Smooth muscle cell of the brain vasculature (primary cell): Measurements from ENCODE around the gene KLHDC4.
"Not testable (repeated sequence)": the region's sequence is repeated elsewhere in the genome, so short reads cannot be mapped to it uniquely, and the experiment has no call there.

ENCODE experiments used
- DNase-seq: peaks from one replicate; pipeline ENCODE4 v3.0.0-alpha.2; 2012; ENCODE audit warnings: low read depth, low spot score

The KLHDC4 gene

GRCh38 chr16:87744750-87745514 is 20.9 kb downstream of the KLHDC4 start:
- no peak for DNase-seq

- DNase-seq, result no peak
These were observed 22.9 kb downstream of the KLHDC4 start for GRCh38 chr16:87742781-87743490.

DNA sequence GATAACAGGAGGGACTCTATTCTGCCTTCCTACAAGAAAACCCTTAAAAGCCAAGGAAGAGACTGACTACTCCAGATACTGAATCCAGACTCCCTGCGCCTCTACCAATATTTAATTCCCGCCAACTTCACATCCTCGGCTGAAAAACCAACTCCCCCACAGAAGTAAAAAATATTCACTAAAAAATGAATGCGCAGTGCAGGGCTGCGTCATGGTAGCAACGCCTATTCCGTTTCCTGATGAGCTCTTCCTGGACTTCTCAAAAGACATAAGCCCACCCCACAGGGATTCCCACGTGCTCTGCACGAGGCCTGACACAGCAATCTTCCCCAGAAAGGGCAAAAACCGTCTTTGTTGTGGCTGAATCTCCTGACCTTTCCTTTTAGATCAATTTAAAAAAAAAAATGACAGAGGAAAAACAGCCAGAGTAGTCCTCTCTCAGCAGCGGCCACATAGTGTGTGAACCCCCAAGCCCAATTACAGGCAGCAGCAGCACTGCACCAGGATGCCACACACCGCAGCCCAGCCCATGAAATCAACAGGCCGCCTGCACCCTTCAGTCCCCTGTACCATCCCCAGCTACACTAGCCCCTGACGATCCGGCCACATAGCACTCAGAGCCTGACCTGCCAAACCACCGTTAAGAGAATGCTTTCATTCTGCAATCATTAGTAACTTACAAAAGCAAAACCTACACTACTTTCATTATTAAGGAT is 23.9 kb downstream of the KLHDC4 start:
- DNase-seq, result no peak

DNA sequence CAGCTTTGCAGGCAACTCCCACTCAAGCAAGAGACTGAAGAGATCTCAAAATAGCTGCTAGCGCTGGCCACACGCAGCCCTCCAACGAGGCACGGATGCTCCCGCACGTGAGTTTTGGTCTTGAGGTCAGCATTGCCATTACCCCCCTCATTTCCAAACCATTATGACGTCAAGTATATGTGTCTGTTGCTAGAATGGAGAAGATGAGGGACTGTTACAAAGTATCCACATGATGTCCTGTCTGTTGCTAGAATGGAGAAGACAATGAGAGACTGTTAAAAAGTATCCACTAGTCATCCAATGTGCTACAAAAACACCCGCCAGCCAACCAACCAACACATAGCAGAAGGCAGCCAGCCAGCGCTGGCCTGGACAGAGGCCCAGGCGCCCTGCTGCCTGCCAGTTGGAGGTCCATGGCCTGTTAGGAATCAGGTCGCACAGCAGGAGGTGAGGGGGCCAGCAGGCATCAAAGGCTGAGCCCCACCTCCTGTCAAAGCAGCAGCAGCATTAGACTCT is 24.8 kb downstream of the KLHDC4 start:
- DNase-seq, result peak; percentile 54

- peak; percentile 3 for DNase-seq
These were observed 25.3 kb downstream of the KLHDC4 start for GRCh38 chr16:87740441-87740840.

DNA sequence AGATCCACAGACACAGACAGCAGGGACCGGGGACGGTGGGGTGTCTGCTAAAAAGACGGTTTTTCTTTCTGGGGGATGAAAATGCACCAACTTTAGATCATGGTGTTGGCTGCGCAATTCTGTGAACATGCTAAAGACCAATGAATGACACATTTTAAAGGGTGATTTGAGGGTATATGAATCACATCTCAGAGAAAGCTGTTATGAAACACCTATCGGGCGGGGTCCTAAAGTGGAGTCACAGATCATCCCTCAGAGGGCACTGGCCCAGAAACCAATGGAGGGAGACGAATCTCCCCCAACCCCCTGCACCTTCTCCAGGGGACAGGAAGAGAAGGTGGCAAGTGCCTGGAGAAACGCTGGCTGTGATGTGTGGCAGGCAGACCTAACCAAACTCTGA is 26.0 kb downstream of the KLHDC4 start:
- no peak for DNase-seq

GRCh38 chr16:87736008-87736382 is 29.8 kb downstream of the KLHDC4 start:
- no peak for DNase-seq

GRCh38 chr16:87735270-87736007 is 30.3 kb downstream of the KLHDC4 start:
- DNase-seq, result no peak

GRCh38 chr16:87734644-87735043 is 31.1 kb downstream of the KLHDC4 start:
- DNase-seq, result no peak

- DNase-seq, result no peak
These were observed 32.6 kb downstream of the KLHDC4 start for GRCh38 chr16:87733190-87733589.

DNA sequence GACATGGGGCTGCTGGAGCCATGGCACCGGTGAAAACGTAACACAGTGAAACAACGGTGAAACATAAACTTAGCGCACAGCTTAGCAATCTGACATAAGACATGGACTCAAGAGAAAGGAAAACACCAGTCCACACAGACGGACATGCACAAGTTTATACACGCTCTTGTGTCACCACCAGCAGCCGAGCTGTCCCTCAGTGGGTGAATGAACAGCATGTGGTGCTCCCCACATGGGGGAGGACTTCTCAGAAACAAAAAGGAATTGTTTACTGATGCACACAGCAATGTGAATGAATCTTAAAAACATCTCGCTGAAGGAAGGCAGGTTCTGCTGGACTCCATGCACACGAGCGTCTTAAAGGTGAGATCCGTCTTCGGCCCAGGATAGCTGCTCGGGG is 34.2 kb downstream of the KLHDC4 start:
- no peak for DNase-seq

GRCh38 chr16:87729266-87729954 is 36.4 kb downstream of the KLHDC4 start:
- no peak for DNase-seq

- no peak for DNase-seq
These were observed 37.8 kb downstream of the KLHDC4 start for GRCh38 chr16:87728026-87728425.

- DNase-seq, result no peak
These were observed 38.4 kb downstream of the KLHDC4 start for GRCh38 chr16:87727346-87727745.

DNA sequence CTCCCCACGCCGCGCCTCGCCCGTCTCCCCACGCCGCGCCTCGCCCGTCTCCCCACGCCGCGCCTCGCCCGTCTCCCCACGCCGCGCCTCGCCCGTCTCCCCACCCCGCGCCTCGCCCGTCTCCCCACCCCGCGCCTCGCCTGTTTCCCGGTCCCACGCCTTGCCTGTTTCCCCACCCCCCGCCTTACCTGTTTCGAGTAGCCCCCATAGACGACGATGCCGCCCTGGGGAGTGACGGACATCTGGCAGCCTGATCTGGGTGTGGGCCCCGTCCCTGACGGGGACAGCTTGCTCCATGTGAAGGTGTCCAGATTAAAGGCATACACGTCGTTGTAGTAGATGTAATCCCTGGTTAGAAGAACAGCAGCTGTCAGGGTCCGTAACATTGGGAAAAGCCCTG is 39.2 kb downstream of the KLHDC4 start:
- not testable (repeated sequence) for DNase-seq

DNA sequence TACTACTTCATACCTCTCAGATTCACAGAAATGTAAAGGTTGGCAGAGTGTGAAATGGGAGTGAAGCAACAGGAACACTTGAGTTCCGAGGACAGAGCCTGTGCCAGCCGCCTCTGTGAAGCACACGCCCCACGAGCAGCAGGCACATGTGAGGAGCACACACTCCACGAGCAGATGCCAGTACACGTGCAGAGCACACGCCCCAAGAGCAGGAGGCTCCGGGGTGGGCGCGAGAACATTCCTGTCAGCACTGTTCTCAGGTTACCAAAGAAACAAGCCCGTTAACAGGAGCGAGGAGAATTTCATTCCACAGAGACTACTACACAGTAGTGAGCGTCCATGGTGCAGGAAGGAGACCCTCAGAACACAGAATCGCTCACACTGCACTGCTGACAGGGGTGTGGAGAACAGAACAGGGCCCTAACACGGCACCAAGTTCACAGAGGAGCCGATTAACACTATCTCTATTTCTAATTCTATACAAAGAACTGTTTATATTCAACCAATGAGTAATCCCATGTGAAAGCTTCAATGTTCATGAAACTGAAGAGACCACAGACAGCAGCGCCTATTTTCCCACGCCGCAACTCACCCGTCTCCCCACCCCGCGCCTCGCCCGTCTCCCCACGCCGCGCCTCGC is 40.1 kb downstream of the KLHDC4 start:
- no peak for DNase-seq

GRCh38 chr16:87724490-87725291 is 41.1 kb downstream of the KLHDC4 start:
- no peak for DNase-seq

- no peak for DNase-seq
These were observed 42.6 kb downstream of the KLHDC4 start for GRCh38 chr16:87723226-87723623.

GRCh38 chr16:87722590-87723225 is 43.1 kb downstream of the KLHDC4 start:
- no peak for DNase-seq
